Measurements from ENCODE around the gene GAD2.

The GAD2 gene

GRCh38 chr10:26222563-26222962, 6.0 kb downstream of the GAD2 start:
- DNase-seq (ENCODE audit: low read depth): no peak

- no peak for DNase-seq (ENCODE audit: low read depth)
Measured at GRCh38 chr10:26225322-26225721, 8.7 kb downstream of the GAD2 start.

GRCh38 chr10:26227786-26228185, 11.2 kb downstream of the GAD2 start:
- DNase-seq (ENCODE audit: low read depth): no peak

GRCh38 chr10:26232174-26232573, 15.6 kb downstream of the GAD2 start:
- DNase-seq (ENCODE audit: low read depth): no peak

GRCh38 chr10:26235761-26236160, 19.2 kb downstream of the GAD2 start:
- no peak for DNase-seq (ENCODE audit: low read depth)

GRCh38 chr10:26238378-26238777, 21.8 kb downstream of the GAD2 start:
- no peak for DNase-seq (ENCODE audit: low read depth)

GRCh38 chr10:26242706-26243350, 26.3 kb downstream of the GAD2 start:
- DNase-seq (ENCODE audit: low read depth): no peak

GRCh38 chr10:26243351-26243720, 26.8 kb downstream of the GAD2 start:
- DNase-seq (ENCODE audit: low read depth): no peak

- no peak for DNase-seq (ENCODE audit: low read depth)
Measured at GRCh38 chr10:26249681-26250080, 33.1 kb downstream of the GAD2 start.

GRCh38 chr10:26251925-26252324, 35.4 kb downstream of the GAD2 start:
- no peak for DNase-seq (ENCODE audit: low read depth)

- no peak for DNase-seq (ENCODE audit: low read depth)
Measured at GRCh38 chr10:26254616-26255015, 38.0 kb downstream of the GAD2 start.

- DNase-seq (ENCODE audit: low read depth): no peak
Measured at GRCh38 chr10:26259341-26259740, 42.8 kb downstream of the GAD2 start.

- peak; percentile 21 for DNase-seq (ENCODE audit: low read depth)
Measured at GRCh38 chr10:26269754-26270153, 53.2 kb downstream of the GAD2 start.

- no peak for DNase-seq (ENCODE audit: low read depth)
Measured at GRCh38 chr10:26274391-26274790, 57.8 kb downstream of the GAD2 start.

GRCh38 chr10:26278295-26278694, 61.7 kb downstream of the GAD2 start:
- no peak for DNase-seq (ENCODE audit: low read depth)

GRCh38 chr10:26290236-26290635, 73.7 kb downstream of the GAD2 start:
- DNase-seq (ENCODE audit: low read depth): no peak

GRCh38 chr10:26291721-26292480, 75.3 kb downstream of the GAD2 start:
- DNase-seq (ENCODE audit: low read depth): no peak

GRCh38 chr10:26296360-26296759, 79.8 kb downstream of the GAD2 start:
- no peak for DNase-seq (ENCODE audit: low read depth)

GRCh38 chr10:26300001-26300400, 83.4 kb downstream of the GAD2 start:
- DNase-seq (ENCODE audit: low read depth): no peak

- no peak for DNase-seq (ENCODE audit: low read depth)
Measured at GRCh38 chr10:26303366-26303765, 86.8 kb downstream of the GAD2 start.

- DNase-seq (ENCODE audit: low read depth): no peak
Measured at GRCh38 chr10:26310361-26310760, 93.8 kb downstream of the GAD2 start.

- no peak for DNase-seq (ENCODE audit: low read depth)
Measured at GRCh38 chr10:26311383-26311940, 94.9 kb downstream of the GAD2 start.

GRCh38 chr10:26314265-26315013, 97.9 kb downstream of the GAD2 start:
- DNase-seq (ENCODE audit: low read depth): no peak

Data from amniotic epithelial cell (primary cell).